Immature natural killer cell (primary cell): Measurements from ENCODE around the gene TNPO1. TPM values are rescaled to one million over a fixed set of nuclear protein-coding genes. Genes with fewer than 3 reads are reported as not detected.
"Not testable (repeated sequence)": the region's sequence is repeated elsewhere in the genome, so short reads cannot be mapped to it uniquely, and the experiment has no call there.

ENCODE experiments used
- DNase-seq, 3 donors: peaks; one replicate each; pipeline ENCODE4 v3.0.0; 2022; ENCODE audit warnings: mixed read lengths in 1 of 3
- H3K27ac Mint-ChIP-seq, 6 donors: one replicate each; pipeline ENCODE4 v1.8.0; 2020; ENCODE audit warnings: mixed read lengths in 6 of 6, mild to moderate bottlenecking in 5 of 6, inconsistent platforms in 4 of 6, moderate library complexity in 3 of 6
- H3K27me3 Mint-ChIP-seq, 3 donors: one replicate each; pipeline ENCODE4 v1.8.0; 2020 to 2021; ENCODE audit warnings: low read depth in 3 of 3, mild to moderate bottlenecking in 3 of 3, mixed read lengths in 3 of 3, moderate library complexity in 3 of 3, inconsistent platforms in 1 of 3
- H3K36me3 Mint-ChIP-seq, 3 donors: one replicate each; pipeline ENCODE4 v1.8.0; 2020; ENCODE audit warnings: mixed read lengths in 3 of 3, inconsistent platforms in 2 of 3, mild to moderate bottlenecking in 2 of 3
- H3K4me1 Mint-ChIP-seq, 2 donors: one replicate each; pipeline ENCODE4 v1.8.0; 2020; ENCODE audit warnings: inconsistent platforms in 2 of 2, mild to moderate bottlenecking in 2 of 2, mixed read lengths in 2 of 2, moderate library complexity in 1 of 2
- H3K4me3 Mint-ChIP-seq, 5 donors: one replicate each; pipeline ENCODE4 v1.8.0; 2020; ENCODE audit warnings: mild to moderate bottlenecking in 5 of 5, mixed read lengths in 5 of 5, inconsistent platforms in 3 of 5, moderate library complexity in 3 of 5
- H3K9me3 Mint-ChIP-seq, 6 donors: one replicate each; pipeline ENCODE4 v1.8.0; 2020; ENCODE audit warnings: mild to moderate bottlenecking in 6 of 6, mixed read lengths in 6 of 6, inconsistent platforms in 4 of 6, moderate library complexity in 3 of 6
- polyA plus RNA-seq, 3 donors: library from polyadenylated mRNA; unstranded; fragments of 300-500 nt; fragmentation: Illumina TruSeq; gene quantifications; one replicate each; pipeline ENCODE4 v1.2.3, GENCODE V29; 2021

TNPO1 gene
- polyA plus RNA-seq, result 10 to 100 TPM; 40.4 to 58.8 (median 51.2) TPM

DNA sequence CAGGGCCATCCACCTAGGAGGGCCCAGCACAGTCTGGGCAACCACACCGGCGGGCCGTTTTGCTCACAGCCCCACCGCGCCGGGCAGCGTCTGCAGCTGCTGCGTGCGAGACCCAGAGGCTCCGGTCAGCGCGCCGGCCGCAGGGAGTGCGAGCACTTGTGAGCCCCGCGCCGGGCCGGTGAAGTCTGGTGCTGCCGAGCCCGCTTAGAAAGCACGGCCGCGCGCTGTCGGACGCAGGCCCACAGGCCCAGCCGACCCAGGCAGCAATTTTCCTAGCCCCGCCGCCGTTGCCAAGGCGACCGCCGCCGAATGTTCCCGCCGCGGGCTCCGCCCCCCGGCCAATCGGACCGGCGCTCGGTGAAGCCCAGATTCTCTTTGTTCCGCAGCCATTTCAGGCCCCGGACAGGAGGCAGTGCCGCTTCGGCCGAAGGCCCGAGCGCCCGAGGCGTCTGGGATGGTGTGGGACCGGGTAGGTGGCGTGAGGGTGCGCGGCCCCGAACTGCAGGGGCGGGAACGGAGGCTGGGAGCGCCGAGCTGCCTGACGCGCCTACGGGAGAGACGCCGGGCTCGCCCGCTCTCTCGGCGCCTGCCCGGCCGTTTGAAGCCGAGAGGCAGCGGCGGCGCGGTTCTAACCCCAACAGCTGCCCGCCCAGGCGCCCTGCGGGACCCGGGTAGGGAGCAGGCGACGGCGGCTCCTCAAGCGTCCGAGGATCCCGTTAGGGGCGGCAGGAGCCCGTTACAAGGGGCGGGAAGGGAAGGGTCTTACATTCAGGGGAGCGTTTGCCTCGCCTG lies at the start of gene TNPO1:
TSS of gene TNPO1 (plus strand) at position 378 of the 792 bp plus-strand sequence. CDS start at position 455, 77 bp downstream.
- peaks cover 25 to 35% of the 10 kb centered on the region in 2 donors for H3K4me1 Mint-ChIP-seq
- peak; percentile 92 for DNase-seq
- H3K27me3 Mint-ChIP-seq, result peaks cover 7 to 12% (median 8%) of the 10 kb centered on the region in 3 donors
- peaks cover 0 to 3% (median 0%) of the 10 kb centered on the region in 3 donors for H3K36me3 Mint-ChIP-seq
- H3K4me3 Mint-ChIP-seq, result peak within 1 kb of the TSS; percentile 89 to 99 (median 90)
- peak within 1 kb of the TSS; percentile 90 to 97 (median 96) for H3K27ac Mint-ChIP-seq
- H3K9me3 Mint-ChIP-seq, result peaks cover 0 to 3% (median 0%) of the 10 kb centered on the region in 6 donors

DNA sequence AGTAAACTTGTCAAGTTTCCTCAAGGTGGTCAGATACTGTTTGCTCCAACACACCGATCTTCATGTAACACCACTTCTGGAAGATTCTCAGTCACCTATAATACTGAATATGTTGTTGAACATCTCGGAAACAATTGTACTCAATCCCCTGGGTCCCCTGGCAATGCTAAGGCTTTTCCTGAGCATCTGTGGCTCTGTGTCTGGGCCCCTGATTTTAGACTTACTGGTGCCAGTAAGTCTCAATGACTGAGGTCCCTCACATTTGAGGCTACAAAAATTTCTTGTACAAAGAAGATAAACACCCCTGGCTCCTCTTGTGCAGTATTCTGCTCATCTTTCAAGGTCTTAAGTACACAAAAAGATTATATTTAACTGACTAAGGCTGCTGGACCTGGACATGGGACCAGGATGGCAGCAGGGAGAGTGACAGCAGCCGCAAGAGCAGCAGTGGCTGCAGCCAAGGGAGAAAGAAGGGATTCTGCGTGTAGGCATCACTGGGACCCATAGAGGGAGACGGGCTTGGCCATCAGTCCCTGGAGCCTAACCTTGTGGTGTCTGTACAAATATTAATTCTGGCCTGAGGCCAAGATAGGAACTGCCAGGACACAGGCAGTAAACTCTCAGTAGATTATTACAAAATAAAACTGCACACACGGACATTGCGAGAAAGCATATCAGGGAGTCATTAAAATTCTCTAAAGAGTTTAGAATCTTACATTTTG lies 49.0 kb upstream of the TNPO1 start:
- no peak overlapping the region for H3K4me3 Mint-ChIP-seq
- peaks cover 0 to 6% (median 2%) of the 10 kb centered on the region in 6 donors for H3K9me3 Mint-ChIP-seq
- no peak overlapping the region for H3K27ac Mint-ChIP-seq
- H3K27me3 Mint-ChIP-seq, result peaks cover 5 to 6% (median 5%) of the 10 kb centered on the region in 3 donors
- DNase-seq, result no peak
- no peaks in the 10 kb centered on the region for H3K4me1 Mint-ChIP-seq
- H3K36me3 Mint-ChIP-seq, result no peaks in the 10 kb centered on the region

- peaks cover 0 to 7% (median 2%) of the 10 kb centered on the region in 6 donors for H3K9me3 Mint-ChIP-seq
- H3K27me3 Mint-ChIP-seq, result peaks cover 2 to 5% (median 2%) of the 10 kb centered on the region in 3 donors
- no peak overlapping the region for H3K4me3 Mint-ChIP-seq
- DNase-seq, result no peak
- H3K36me3 Mint-ChIP-seq, result no peaks in the 10 kb centered on the region
- H3K27ac Mint-ChIP-seq, result no peak overlapping the region
- H3K4me1 Mint-ChIP-seq, result no peaks in the 10 kb centered on the region
Measured at GRCh38 chr5:72770266-72770665, 46.2 kb upstream of the TNPO1 start.

DNA sequence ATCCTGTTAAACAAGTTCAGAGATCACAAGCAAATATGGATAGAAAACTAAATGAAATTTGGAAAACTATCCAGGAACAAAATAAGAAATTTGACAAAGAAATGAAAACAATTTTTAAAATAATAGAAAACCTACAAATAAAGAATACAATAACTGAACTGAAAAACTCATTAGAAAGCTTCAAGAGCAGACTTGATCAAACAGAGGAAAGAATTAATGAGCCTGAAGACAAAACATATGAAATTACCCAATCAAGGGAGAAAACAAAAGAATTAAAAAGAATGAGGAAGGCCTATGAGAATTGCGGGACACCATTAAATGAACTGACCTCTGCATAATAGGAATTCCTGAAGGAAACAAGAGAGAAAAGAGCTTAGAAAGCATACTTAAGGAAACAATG lies 39.8 kb upstream of the TNPO1 start:
- peaks cover 20 to 54% (median 31%) of the 10 kb centered on the region in 6 donors for H3K9me3 Mint-ChIP-seq
- no peak overlapping the region for H3K27ac Mint-ChIP-seq
- no peaks in the 10 kb centered on the region for H3K4me1 Mint-ChIP-seq
- peaks cover 0 to 12% (median 0%) of the 10 kb centered on the region in 3 donors for H3K36me3 Mint-ChIP-seq
- H3K27me3 Mint-ChIP-seq, result peaks cover 7 to 15% (median 11%) of the 10 kb centered on the region in 3 donors
- DNase-seq, result no peak
- no peak overlapping the region for H3K4me3 Mint-ChIP-seq

DNA sequence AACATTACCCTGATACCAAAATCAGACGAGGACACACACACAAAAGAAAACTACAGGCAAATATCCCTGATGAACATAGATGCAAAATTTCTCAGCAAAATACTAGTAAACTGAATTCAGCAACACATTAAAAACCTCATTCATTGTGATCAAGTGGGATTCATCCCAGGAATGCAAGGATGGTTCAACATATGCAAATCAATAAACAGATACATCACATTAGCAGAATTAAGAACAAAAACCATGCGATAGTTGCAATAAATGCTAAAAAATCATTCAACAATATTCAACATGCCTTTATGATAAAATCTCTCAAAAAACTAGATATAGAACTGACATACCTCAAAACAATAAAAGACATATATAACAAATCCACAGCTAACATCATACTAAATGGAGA lies 36.9 kb upstream of the TNPO1 start:
- H3K36me3 Mint-ChIP-seq, result peaks cover 0 to 12% (median 0%) of the 10 kb centered on the region in 3 donors
- no peak overlapping the region for H3K4me3 Mint-ChIP-seq
- no peak overlapping the region for H3K27ac Mint-ChIP-seq
- no peak for DNase-seq
- H3K27me3 Mint-ChIP-seq, result peaks cover 7 to 13% (median 11%) of the 10 kb centered on the region in 3 donors
- peaks cover 20 to 54% (median 31%) of the 10 kb centered on the region in 6 donors for H3K9me3 Mint-ChIP-seq
- H3K4me1 Mint-ChIP-seq, result no peaks in the 10 kb centered on the region

DNA sequence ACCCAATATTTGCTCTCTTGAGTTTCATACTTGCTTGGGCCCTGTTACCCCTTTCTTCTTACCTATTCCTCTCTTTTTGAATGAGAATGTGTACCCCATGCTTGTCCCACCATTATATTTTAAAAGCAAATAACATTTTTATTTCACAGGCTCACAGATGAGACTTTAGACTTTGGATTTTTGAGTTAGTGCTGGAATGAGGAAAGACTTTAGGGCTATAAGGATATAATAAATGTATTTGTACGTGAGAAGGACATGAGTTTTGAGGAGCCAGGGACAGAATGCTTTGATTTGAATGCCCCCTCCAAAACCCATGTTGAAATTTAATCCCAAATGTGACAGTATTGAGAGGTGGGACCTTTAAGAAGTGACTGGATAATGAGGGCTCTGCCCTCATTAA lies 33.1 kb upstream of the TNPO1 start:
- no peaks in the 10 kb centered on the region for H3K36me3 Mint-ChIP-seq
- H3K27me3 Mint-ChIP-seq, result peaks cover 4 to 10% (median 5%) of the 10 kb centered on the region in 3 donors
- no peak overlapping the region for H3K27ac Mint-ChIP-seq
- DNase-seq, result no peak
- H3K4me1 Mint-ChIP-seq, result no peaks in the 10 kb centered on the region
- no peak overlapping the region for H3K4me3 Mint-ChIP-seq
- peaks cover 6 to 24% (median 14%) of the 10 kb centered on the region in 6 donors for H3K9me3 Mint-ChIP-seq

DNA sequence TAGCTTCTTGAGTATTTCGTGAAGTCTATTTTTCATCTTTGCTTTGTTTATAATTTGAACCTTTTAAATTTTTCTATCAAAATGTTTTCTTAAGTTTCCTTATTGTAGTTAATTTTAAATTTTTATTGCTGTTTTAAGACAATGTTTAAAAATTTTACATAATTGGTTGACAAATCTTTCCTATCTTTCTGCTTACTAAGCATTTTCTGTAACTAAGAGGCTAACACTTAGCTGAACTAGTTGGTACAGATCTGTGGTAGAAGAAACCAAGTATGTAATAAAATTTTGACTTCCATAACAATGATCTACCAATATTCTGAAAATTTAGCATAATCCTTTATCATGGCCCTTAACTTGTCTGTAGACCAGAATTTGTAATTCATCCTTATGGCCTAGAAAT lies 32.3 kb upstream of the TNPO1 start:
- Mint-ChIP-seq H3K27ac (no peak overlapping the region), H3K27me3 (peaks cover 3 to 12% (median 4%) of the 10 kb centered on the region in 3 donors), H3K4me3 (no peak overlapping the region), H3K4me1 (no peaks in the 10 kb centered on the region), H3K9me3 (peaks cover 5 to 17% (median 9%) of the 10 kb centered on the region in 6 donors), H3K36me3 (no peaks in the 10 kb centered on the region)
- no peak for DNase-seq

GRCh38 chr5:72785801-72786200 lies 30.7 kb upstream of the TNPO1 start:
- H3K36me3 Mint-ChIP-seq, result no peaks in the 10 kb centered on the region
- peaks cover 0 to 2% (median 0%) of the 10 kb centered on the region in 6 donors for H3K9me3 Mint-ChIP-seq
- peaks cover 3 to 7% (median 4%) of the 10 kb centered on the region in 3 donors for H3K27me3 Mint-ChIP-seq
- H3K4me3 Mint-ChIP-seq, result no peak overlapping the region
- H3K27ac Mint-ChIP-seq, result no peak overlapping the region
- H3K4me1 Mint-ChIP-seq, result no peaks in the 10 kb centered on the region
- DNase-seq, result no peak

DNA sequence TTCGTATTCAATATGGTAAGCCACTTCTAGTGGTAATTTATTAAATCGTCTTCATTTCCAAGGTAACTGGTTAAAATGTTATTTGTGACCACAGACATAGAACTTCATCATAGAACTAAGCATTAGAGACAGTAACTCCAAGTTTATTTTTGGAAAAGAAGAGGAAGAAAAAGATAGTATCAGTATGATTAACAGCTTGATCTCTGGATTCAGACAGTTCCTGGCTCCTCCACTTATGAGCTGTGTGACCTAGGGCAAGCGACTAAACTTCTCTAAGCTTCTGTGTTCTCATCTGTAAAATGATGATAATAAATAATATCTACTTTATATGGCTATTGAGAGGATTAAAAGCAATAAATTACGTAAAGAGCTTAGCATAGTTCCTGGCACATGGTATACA lies 29.8 kb upstream of the TNPO1 start:
- no peak for DNase-seq
- Mint-ChIP-seq H3K4me1 (no peaks in the 10 kb centered on the region), H3K36me3 (no peaks in the 10 kb centered on the region), H3K9me3 (peaks cover 0 to 2% (median 0%) of the 10 kb centered on the region in 6 donors), H3K4me3 (no peak overlapping the region), H3K27me3 (peaks cover 0 to 4% (median 4%) of the 10 kb centered on the region in 3 donors), H3K27ac (no peak overlapping the region)

- Mint-ChIP-seq H3K9me3 (peaks cover 0 to 2% (median 0%) of the 10 kb centered on the region in 6 donors), H3K4me1 (no peaks in the 10 kb centered on the region), H3K27ac (no peak overlapping the region), H3K4me3 (no peak overlapping the region), H3K36me3 (no peaks in the 10 kb centered on the region), H3K27me3 (peaks cover 0 to 11% (median 2%) of the 10 kb centered on the region in 3 donors)
- no peak for DNase-seq
Measured at GRCh38 chr5:72788866-72789505, 27.5 kb upstream of the TNPO1 start.

DNA sequence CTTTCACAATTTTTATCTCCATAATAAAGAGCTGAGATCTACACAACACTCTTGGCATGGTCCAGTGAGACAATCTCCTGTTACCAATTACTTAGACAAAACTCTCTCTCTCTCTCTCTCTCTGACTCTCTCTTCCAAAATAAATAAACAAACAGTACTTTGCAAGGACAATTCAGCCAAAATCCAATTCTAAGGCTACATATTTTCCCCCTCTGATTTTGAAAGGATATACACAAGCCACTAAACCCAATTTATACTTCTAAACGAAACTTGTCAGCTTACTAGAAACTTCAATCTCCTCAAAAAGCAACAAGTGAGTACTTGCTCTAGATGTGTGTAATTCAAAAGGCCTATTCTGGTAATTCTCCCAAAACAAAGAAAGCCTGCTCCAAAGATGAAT lies 26.3 kb upstream of the TNPO1 start:
- Mint-ChIP-seq H3K4me1 (no peaks in the 10 kb centered on the region), H3K4me3 (no peak overlapping the region), H3K27me3 (peaks cover 0 to 11% (median 2%) of the 10 kb centered on the region in 3 donors), H3K9me3 (peaks cover 0 to 2% (median 0%) of the 10 kb centered on the region in 6 donors), H3K27ac (no peak overlapping the region), H3K36me3 (no peaks in the 10 kb centered on the region)
- no peak for DNase-seq

GRCh38 chr5:72792662-72793061 lies 23.8 kb upstream of the TNPO1 start:
- not testable (repeated sequence) for H3K4me1 Mint-ChIP-seq, H3K9me3 Mint-ChIP-seq, H3K4me3 Mint-ChIP-seq, H3K27ac Mint-ChIP-seq, H3K36me3 Mint-ChIP-seq, H3K27me3 Mint-ChIP-seq, DNase-seq

DNA sequence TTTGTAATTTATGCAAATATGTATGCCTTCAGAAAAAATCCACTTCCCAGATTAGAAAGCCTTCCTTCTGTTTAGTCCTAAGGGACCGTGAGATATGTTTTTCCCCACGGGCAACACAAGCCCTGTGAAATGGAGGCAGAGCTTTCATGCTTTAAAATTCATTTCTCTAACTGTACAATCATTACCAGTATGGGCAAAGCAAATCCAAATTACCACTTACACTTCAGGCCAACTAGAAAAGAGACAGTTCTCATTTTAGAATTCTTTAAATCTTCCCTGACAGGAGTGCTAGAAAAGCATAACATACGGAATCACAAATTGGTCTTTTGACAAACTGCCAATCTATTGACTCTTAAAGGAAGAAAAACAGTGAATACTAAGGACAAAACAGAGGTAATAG lies 20.5 kb upstream of the TNPO1 start:
- no peak for DNase-seq
- Mint-ChIP-seq H3K4me1 (no peaks in the 10 kb centered on the region), H3K27ac (no peak overlapping the region), H3K27me3 (peaks cover 0 to 10% (median 5%) of the 10 kb centered on the region in 3 donors), H3K36me3 (no peaks in the 10 kb centered on the region), H3K9me3 (no peaks in the 10 kb centered on the region), H3K4me3 (no peak overlapping the region)

- peaks cover 1 to 17% (median 9%) of the 10 kb centered on the region in 3 donors for H3K27me3 Mint-ChIP-seq
- H3K4me1 Mint-ChIP-seq, result no peaks in the 10 kb centered on the region
- H3K36me3 Mint-ChIP-seq, result no peaks in the 10 kb centered on the region
- H3K4me3 Mint-ChIP-seq, result no peak overlapping the region
- H3K27ac Mint-ChIP-seq, result no peak overlapping the region
- H3K9me3 Mint-ChIP-seq, result no peaks in the 10 kb centered on the region
- DNase-seq, result no peak
Measured at GRCh38 chr5:72799721-72800120, 16.7 kb upstream of the TNPO1 start.
